Measurements from ENCODE around the gene ZSWIM9.

- no peak for TF ChIP-seq CTCF (IDR thresholded peaks at IDR 0.05)
- TF ChIP-seq POLR2A (IDR thresholded peaks at IDR 0.05) = no peak
These were observed 60.2 kb downstream of the ZSWIM9 start for GRCh38 chr19:48230555-48231129.
